A172 (cell line): ENCODE measurements around the gene FGD4. TPM values are rescaled to one million over a fixed set of nuclear protein-coding genes. Genes with fewer than 3 reads are reported as not detected.

ENCODE experiments used
- DNase-seq: peaks from one replicate; pipeline ENCODE4 v3.0.0-alpha.2; 2015; ENCODE audit warnings: low spot score
- total RNA-seq: library from RNA; depleted of rRNA; stranded (reverse); fragments of >200 nt; shearing (Covaris generic); gene quantifications from 2 replicates; pipeline ENCODE4 v1.2.3, GENCODE V29; 2014

The FGD4 gene
- total RNA-seq, 1 experiment from 2014 or later = 0.69 TPM

DNA sequence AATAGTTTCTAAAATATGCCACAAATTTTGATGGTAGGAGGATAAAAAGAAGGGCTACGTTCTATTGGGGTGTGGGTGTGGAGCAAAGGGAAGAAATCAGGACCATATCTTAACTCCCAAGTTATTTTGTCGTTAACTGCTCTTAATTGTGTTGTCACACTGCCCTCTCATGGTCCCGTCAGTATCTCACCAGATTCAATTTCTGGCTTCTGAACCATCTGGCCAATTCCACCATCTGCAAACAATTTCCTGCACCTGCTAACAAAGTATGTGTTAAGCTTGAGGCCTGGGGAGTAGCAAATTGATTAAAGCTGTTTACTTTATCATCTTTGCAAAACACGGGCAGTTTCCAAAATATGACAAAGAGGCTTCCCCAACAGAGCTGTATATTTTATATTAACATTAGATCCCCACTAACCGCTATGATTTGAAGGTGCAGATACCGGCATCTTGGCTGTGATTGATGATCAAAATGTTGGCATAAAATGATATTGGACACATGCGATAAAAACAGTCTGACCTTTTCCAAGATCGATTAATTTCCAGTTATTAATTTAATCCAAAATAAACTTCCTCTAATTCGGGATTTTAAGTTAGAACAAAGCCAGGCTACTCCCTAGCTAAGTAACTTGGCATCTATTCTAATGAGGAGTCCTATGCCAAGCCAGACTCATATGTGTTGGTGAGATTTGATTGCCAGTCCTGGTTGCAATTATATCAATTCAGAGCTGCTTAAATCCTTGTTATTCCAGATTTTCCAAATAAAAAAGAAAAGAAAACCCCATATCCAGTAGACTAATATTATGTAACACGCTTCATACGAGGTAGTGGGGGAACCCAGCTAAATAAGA lies 272.8 kb downstream of the FGD4 start:
- peak; percentile 62 for DNase-seq

DNA sequence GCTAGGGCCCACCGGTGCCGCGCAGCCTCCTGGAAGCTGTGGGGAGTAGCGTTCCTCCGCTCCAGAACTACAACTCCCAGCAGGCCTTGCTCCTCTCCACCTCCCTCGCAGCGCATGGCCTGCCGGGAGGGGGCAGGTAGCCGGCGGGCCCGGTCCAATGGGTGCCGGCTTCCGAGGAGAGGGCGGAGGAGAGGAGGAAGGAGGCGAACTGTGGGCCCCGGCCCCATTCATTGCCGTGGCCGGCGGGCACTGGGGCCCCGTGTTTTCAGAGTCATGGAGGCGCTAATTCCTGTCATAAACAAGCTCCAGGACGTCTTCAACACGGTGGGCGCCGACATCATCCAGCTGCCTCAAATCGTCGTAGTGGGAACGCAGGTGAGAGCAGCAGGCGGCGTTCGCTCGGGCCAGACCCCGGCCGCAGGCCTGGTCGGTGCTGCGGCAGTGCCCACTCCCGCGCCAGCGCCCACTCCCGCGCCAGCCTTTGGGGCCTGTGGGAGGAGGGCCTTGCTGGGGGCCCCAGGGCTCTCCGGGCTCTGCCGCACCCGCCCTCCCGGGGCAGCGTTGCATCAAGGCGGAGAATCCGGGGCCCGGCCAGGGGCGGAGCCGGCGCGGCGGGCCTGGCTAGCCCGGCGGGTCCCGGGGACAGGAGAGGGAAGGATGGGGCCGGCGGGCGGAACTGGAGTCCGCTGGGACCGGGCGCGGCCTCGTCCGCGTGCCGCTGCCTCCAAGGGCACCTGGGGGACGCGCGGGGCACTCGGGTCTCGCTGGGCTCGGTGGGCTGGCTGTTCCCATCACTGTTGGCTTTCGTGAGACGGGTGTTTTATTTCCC lies 279.9 kb downstream of the FGD4 start, which contains the start of gene DNM1L:
Gene DNM1L (plus strand): TSS at position 211 of the 829 bp plus-strand sequence. CDS start 63 bp downstream, at position 274.
- DNase-seq = peak; percentile 90

- DNase-seq = no peak
These were observed 280.5 kb downstream of the FGD4 start for GRCh38 chr12:32679920-32680237.

DNA sequence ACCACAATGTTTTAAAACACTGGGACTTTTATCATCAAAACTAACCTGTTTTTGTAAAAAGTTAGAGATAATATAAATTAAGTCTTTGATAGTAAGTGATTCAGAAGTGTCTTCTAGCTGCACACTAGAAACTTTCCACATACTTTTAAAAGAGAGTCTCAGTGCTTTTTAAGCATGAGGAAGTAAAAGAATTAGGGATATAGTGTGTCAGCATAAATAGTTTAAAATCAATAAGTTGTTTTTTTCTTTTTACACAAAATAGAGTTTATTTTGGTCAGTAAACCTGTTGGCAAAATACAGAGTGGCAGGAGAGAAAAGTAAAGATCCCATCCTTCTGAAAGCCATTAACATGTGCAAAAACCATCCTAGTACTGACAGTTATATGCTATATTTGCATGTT lies 281.4 kb downstream of the FGD4 start:
- DNase-seq = no peak

DNA sequence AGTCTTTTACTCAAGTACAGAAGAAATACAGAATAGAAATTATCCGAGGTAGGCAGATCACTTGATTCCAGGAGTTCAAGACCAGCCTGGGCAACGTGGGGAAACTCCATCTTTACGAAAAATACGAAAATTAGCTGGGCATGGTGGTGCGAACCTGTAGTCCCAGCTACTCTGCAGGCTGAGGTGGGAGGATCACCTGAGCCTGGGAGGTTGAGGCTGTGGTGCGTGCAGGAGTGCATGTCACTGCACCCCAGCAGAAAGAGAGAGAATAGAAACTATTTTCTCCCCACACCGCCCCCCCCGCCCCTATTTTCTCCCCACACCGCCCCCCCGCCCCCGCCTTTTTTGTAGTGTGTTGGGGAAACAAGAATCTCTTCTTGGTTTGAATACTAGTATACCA lies 281.9 kb downstream of the FGD4 start:
- DNase-seq = no peak

- DNase-seq = no peak
These were observed 287.0 kb downstream of the FGD4 start for GRCh38 chr12:32686340-32686739.

DNA sequence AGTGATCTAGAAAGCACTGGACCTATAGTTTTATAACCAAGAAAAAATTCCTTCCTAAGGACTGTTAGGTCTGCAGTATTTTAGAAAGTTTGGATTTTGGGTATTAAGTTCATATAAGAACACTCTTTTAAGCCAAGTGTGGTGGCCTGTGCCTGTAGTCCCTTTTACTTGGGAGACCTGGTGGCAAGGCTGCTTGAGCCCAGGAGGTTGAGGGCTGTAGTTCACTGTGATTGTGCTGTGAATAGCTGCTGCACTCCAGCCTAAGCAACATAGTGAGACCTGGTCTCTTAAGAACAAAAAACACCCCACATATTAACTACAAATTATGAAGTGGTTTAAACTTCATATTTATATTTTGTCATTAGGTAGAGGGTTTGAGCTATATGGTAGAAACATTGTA lies 289.4 kb downstream of the FGD4 start:
- DNase-seq = no peak

DNA sequence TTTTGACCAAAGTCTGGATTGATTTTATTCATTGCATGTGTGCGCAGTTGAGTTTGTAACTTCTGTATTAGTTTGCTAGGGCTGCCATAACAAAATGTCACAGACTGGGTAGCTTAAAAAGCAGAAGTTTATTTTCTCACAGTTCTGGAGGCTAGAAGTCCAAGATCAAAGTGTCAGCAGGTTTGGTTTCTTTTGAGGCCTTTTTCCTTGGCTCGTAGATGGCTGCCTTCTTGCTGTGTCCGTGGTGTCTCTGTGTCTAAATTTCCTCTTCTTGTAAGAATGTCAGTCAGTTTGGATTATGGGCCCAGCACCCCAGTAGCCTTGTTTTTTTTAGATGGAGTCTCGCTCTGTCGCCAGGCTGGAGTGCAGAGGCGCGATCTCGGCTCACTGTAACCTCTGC lies 291.6 kb downstream of the FGD4 start:
- DNase-seq = no peak

GRCh38 chr12:32692358-32692757 lies 293.0 kb downstream of the FGD4 start:
- no peak for DNase-seq

DNA sequence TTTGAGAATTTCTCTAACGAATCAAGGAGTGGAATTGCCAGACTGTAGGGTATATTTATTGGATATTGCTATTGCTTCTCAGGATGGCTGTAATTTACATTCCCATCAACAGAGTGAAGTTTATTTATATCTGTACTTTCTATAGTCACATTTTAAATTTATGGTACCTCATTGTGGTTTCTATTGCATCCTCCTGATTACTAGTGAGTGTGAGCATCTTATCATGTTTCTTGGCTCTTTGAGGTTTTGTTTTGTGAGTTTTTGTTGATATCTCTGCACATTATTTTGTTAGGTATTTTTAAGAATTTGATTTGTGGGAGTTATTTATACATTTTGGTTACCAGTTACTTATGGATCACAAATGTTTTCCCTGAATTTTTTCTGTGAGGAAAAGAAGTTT lies 293.7 kb downstream of the FGD4 start:
- no peak for DNase-seq
